ENCODE results near the gene PAM.

GRCh38 chr5:102873379-102873932, 118.4 kb downstream of the PAM start:
- TF ChIP-seq CTCF (IDR thresholded peaks at IDR 0.05; ENCODE audit: poor library complexity, severe bottlenecking) = no peak
- TF ChIP-seq EZH2 (IDR thresholded peaks at IDR 0.05; ENCODE audit: borderline replicate concordance, insufficient read depth, low read length, poor library complexity, severe bottlenecking) = no peak
- no peak for TF ChIP-seq SMC3 (conservative IDR thresholded peaks at IDR 0.05; ENCODE audit: poor library complexity)

Measured in neural cell (in vitro differentiated cells).